GM21717 (cell line): Measurements from ENCODE around the gene CD82.
A peak's percentile ranks its signal among the peaks of the same experiment; 100 is the strongest.
"Not testable (repeated sequence)": the region's sequence is repeated elsewhere in the genome, so short reads cannot be mapped to it uniquely, and the experiment has no call there.

Experiments used
- ATAC-seq: cut with Tn5 transposase; IDR thresholded peaks from one replicate; pipeline ENCODE4 v1.9.1; 2021; ENCODE audit warnings: mild to moderate bottlenecking, moderate library complexity; ENCODE audit not compliant: unreplicated experiment

Gene CD82

DNA sequence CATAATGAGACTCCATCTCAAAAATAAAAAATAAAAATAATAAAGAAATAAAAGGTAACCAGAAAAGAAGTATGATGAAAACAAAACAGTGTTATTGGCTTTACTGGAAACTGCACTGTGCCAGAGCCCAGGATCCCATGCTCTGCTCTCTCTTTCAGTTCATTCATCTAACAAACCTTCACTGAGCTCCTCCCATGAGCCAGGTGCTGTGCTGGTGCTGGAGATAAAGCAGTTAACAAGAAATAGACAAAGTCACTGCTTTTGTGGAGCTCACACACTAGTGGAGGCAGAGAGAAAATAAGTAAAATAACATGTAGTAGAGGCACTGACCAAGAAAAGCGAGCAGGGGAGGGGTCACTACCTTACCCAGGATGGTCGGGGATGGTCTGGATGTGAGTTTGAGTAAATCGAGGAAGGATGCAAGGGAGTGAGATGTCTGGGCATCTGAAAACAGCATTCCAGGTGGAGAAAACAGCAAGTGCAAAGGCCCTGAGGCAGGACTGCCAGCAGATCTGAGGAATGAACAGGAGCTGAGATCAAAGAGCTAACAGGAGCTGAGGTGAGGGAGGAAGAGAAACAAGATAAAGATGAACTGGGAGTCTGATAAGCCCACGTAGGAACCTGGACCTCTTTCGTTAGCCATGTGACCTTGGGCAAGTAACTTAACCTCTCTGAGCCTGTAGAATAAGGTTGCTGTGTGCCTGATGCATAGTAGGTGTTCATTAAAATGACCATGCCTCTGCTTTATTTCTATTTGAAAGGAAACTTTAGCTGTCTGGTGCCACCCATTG lies 31.3 kb upstream of the CD82 start:
- no peak for ATAC-seq

DNA sequence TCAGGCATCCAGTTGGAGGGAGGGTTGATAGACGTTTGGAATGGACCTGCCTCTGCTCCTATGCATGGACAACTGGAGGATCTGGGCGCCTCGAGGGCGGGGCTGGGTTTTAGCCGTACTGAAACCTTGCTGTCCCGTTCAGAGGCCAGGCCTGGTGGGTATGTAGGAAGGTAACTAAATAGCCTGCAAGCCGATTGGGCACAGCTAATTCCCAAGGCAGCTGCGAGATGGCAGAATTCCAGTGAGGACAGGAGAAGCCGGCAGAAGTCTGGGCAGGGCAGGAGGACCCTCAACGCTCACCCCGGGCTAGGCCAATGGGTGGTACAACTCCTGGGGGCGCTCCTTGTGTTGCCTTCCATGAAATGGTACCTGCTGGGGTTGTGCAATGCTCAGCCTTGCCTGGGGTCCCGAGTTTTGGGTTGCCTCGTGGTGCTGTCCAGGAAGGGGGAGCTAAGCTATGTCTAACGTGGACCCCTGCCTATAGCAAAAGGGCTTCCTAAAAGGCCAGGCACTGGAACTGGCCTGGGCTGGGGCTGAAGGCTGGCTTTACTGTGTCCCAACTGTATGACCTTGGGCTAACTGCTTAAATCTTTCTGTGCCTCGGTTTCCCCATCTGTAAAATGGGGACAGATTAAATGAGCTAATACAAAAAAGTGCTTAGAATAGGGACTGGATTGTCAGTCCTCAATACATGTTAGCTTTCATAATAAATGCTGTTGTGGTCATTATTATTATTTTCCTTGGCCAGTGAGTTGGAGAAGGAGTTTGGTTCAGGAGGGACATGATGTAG lies 30.1 kb upstream of the CD82 start:
- ATAC-seq, result no peak

DNA sequence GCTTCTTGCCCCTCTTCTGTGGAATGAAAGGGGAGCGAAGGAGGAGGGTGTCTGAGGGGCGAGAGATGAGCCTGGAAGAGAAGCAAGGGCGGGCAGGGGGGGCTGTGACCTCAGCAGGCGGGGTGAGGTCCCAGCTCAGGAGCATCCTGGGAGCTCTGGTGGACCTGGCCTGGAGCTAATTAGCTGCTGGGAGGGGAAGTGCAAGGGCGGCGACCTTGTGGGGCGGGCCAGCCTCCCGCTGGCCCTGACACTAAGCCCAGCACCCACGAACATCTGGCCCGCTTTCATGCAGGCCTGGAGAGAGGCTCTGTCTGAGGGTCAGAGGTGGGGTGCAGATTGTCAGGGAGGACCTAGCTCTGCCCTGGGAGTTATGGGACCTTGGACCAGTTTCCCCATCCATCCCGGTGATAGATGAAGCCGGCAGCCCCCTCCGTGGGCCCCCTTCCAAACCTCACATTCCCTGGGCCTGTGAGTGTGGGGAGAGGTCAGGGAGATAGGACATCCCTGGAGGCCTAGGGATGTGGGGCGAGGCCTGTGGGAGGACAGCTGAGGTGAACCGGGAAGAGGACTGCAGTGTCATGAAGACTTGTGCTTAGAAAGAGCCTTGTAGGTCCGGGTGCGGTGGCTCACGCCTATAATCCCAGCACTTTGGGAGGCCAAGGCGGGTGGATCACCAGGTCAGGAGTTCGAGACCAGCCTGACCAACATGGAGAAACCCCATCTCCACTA lies 28.5 kb upstream of the CD82 start:
- no peak for ATAC-seq

DNA sequence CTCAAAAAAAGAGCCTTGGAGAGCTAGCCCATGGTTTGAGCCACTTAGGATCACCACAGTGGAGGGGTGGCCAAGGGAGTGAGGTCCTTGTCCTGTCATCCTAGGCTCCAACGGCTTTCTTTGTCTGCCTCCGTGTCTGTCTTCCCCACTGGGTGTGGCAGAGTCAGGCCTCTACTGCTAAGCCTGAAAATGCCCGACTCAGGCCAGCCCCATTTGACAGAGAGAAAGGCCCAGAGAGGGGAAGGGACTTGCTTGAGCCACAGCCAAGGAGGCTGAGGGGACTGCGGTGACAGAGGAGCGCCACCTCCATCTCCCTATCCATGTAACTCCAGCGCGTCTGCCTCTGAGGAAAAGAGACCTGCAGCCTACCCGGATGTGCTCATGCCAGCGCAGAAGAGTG lies 27.8 kb upstream of the CD82 start:
- no peak for ATAC-seq

DNA sequence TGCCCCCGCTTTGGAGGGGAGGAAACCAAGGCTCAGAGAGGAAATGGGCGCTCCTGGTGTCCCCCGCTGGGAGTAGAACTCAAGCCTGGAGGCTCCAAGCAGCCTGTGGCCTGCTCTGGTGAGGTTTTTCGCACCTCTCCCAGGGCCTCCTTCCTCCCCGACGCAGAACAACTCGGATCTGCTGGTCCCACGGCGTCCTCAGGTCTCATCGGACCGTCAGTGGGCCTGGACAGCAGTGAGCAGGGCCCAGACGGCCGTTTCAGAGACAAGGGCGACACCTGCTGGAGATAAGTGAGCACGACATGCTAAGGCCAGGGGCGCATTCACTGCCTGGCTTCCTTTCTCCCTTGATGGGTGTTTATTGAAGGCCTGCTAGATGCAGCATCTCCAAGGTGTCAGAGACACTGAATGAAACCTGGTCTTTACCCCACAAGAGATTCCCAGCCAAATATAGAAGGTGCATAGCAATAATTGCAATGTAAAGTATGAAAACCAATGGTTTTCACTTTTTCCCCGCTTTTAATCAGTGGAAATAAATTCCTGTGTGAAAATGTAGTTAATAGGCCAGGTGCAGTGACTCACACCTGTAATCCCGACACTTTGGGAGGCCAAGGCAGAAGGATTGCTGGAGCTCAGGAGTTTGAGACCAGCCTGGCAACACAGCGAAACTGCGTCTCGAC lies 26.9 kb upstream of the CD82 start:
- peak; percentile 70 for ATAC-seq

DNA sequence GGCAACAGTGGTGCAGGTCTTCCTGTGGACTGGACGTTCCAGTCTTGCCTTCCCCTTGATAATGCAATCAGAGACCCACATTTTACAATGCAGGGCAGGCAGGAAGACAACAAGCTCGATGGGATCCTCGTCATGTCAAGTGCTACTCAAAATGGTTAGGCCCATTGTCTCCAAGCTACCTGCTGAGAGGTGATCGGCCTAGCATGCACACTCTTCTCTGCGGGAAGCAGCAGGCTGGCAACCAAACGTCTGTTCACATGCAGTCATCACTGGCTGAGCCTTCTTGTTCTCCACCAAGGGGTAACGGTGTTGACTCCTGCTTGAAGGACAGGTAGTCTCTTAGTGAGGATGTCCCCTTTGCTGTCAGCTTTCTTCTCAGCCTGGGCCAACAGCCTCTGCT lies 25.5 kb upstream of the CD82 start:
- no peak for ATAC-seq

DNA sequence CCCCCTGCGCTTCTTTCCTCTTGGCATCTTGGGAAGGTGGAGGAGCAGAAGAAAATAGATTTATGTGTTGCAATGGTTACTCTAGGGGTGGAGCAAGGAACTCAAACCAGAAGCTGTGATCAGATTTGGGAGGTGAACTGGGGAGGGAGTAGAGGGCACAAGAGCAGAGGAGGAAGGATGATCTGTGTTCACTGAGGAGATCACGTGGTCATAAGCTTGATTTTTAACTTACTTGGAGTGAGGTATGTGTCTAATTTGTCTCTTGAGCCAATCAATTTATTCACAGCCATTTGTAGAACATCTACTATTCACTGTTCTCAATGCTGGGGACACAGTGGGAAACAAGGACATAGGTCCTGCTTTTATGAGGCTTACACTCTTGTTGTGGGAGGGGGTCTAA lies 24.8 kb upstream of the CD82 start:
- ATAC-seq, result no peak

DNA sequence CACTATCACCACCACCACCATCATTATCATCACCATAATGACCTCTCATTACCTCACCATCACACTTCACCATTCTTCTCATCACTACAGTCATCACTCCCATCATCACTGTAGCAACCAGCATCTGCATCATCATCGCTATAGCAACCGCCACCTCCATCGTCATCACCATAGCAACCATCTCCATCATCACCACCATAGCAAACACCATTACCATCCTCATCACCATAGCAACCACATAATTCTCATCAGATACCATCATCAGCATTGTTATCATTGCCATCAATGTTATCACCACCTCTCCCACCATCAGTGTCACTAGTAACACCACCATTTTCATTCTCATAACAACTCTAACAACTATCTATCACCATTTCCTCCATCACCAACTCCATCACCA lies 23.1 kb upstream of the CD82 start:
- ATAC-seq, result no peak

DNA sequence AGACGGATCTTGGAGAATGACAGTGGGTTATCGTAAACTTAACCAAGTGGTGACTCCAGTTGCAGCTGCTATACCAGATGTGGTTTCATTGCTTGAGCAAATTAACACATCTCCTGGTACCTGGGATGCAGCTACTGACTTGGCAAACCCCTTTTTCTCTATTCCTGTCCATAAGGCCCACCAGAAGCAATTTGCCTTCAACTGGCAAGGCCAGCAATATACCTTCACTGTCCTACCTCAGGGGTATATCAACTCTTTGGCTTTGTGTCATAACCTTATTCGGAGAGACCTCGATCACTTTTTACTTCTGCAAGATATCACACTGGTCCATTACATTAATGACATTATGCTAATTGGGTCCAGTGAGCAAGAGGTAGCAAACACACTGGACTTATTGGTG lies 18.5 kb upstream of the CD82 start:
- not testable (repeated sequence) for ATAC-seq

DNA sequence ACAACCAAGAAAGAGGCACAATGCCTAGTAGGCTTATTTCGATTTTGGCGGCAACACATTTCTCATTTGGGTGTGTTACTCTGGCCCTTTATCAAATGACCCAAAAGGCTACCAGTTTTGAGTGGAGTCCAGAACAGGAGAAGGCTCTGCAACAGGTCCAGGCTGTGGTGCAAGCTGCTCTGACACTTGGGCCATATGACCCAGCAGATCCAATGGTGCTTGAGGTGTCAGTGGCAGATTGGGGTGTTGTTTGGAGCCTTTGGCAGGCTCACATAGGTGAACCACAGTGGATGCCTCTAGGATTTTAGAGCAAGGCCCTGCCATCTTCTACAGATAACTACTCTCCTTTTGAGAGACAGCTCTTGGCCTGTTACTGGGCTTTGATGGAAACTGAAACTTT lies 17.9 kb upstream of the CD82 start:
- ATAC-seq, result not testable (repeated sequence)

DNA sequence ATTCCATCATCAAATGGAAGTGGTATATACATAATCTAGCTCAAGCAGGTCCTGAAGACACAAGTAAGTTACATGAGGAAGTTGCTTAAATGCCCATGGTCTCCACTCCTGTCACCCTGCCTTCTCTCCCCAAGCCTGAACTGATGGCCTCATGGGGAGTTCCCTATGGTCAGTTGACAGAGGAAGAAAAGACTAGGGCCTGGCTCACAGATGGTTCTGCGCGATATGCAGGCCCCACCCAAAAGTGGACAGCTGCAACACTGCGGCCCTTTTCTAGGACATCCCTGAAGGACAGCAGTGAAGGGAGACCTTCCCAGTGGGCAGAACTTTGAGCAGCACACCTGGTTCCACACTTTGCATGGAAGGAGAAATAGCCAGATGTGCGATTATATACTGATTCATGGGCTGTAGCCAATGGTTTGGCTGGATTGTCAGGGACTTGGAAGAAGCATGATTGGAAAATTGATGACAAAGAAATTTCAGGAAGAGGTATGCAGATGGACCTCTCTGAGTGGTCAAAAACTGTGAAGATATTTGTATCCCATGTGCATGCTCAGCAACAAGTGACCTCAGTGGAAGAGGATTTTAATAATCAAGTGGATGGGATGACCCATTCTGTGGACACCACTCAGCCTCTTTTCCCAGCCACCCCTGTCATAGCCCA lies 17.3 kb upstream of the CD82 start:
- ATAC-seq, result no peak

DNA sequence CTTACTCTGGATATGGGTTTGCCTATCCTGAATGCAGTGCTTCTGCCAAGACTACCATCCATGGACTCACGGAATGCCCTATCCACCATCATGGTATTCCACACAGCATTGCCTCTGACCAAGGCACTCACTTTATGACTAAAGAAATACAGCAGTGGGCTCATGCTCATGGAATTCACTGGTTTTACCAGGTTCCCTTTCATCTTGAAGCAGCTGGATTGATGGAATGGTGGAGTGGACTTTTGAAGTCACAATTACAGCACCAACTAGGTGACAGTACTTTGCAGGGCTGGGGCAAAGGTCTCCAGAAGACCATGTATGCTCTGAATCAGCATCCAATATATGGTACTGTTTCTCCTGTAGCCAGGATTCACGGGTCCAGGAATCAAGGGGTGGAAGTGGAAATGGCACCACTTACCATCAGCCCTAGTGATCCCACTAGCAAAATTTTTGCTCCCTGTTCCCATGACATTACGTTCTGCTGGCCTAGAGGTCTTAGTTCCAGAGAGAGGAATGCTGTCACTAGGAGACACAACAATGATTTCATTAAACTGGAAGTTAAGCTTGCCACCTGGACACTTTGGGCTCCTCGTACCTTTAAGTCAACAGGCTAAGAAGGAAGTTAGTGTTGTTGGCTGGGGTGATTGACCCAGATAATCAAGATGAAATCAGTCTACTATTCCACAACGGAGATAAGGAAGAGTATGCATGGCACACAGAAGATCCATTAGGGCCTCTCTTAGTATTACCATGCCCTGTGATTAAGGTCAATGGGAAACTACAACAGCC lies 16.3 kb upstream of the CD82 start:
- not testable (repeated sequence) for ATAC-seq

DNA sequence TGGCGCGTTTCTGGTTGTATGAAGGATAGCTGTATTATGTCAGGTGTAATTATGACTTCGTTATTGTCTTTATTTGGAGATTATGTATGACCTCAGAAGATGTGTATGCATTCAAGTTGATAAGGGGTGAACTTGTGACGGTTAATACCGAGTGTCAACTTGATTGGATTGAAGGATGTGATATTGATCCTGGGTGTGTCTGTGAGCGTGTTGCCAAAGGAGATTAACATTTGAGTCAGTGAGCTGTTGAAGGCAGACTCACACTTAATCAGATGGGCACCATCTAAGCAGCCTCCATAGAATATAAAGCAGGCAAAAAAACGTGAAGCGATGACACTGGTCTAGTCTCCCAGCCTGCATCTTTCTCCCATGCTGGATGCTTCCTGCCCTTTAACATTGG lies 15.3 kb upstream of the CD82 start:
- no peak for ATAC-seq

DNA sequence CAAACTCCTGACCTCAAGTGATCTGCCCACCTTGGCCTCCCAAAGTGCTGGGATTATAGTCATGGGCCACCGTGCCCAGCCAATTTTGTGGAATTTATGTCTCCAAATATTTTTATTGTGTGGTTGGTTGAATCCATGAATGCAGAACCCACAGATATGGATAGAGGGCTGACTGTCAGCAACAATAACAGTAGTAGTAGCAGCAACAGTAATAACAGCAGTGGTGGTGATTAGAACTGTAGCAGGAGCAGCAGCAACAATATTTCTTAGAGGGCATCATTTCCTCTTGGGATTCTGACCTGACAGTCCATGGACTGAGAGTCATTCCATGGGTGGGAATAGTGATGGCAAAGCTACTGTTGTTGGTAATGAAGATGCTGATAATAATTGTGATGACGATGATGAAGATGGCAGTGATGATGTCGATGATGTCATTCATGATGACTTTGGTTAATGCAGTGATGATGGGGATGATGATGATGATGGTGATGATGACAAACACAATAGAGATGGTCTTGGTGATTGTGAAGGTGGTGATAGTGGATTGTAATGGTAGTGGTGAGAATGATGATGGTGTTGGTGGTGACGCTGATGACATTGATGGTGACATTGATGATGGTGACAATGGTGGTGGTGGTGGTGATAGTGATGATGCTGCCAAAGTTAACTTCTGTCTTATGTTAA lies 13.9 kb upstream of the CD82 start:
- no peak for ATAC-seq

DNA sequence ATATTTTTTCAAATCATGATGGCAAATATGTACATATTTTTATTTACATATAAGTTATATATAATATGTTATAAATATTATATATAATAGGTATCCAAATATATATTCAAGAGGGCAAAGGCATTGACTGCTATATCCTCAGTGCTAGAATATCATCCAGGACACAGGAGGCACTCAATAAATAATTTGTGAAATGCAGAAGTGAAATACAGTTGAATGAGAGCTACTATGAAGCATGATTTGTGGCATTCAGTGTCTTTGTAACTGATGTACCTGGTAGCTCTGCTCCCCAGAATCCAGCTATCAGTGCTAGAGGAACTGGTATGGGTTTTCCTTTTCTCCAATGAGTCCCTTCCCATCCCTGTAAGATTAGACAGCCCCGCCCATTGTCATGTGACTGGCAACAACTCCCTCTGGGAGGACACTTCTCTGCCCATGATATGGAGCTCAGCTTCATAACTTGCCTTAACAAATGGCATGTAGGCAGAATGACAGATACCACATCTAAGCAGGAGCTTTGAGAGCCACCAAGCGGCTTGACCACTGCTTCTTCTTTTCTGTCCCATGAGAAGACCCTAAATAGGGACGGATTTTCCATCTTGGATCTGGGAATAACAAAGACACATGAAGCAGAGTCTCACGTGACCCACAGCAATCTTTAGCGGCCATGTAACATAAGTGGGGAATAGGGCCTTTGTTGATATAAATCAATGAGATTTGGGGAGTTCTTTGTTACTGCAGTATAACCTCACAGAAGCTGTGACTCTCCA lies 10.2 kb upstream of the CD82 start:
- ATAC-seq, result no peak

DNA sequence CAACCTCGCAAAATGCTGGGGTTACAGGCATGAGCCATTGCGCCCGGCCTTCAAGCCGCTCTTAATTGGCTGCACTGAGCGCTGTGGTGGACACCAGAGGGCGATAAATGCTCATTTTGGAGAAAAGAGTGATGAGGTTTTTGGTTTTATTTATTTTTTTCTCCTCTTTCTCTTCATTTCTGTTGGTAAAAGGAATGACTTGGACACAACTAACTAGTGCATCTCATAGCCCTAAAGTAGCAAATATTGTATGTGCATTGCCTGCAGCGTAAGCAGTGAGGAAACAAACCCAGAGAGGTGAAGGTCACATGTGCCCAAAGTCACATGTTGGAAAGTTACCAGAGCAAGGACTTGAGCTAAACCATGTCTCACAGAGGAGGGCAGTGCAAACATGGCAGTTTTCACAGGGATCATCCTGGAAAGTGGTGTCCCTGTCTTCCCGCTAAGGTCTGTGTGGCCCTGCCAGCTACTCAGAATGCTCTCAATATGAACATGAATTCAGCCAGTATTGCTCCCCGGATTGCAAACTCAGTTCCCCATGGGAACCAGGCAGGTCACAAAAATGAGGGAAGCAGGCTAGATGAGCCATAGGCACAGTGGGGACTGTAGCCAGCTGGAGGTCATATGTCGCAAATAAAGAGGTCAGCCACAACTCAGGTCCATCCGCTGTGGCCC lies 8.6 kb upstream of the CD82 start:
- ATAC-seq, result no peak

DNA sequence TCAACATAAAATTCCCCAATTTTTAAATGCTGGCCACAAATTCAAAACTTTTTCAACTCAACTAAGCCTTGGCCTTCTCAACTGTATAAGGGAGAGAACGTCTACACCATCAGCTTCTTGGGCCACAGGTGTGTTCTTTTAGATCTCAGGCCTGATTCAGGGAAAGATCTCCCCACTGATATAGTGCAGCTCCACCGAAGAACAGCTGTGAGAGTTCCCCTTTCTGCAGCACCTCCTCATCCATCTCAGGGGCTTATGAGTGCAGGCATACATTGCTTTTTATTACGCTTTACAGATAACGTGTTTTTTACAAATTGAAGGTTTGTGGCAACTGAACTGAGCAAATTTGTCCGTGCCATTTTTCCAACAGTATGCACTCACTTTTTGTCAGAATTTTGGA lies 8.0 kb upstream of the CD82 start:
- no peak for ATAC-seq
